ENCODE data around the gene PIEZO2.

- TF ChIP-seq CHD1 (IDR thresholded peaks at IDR 0.05; ENCODE audit: low read depth, low read length) (no peak), CTCF (IDR thresholded peaks at IDR 0.05; ENCODE audit: control extremely low read depth in 1 of 3, insufficient read depth in 1 of 3, low read depth in 1 of 3, low read length in 3 of 3) (no peak)
These were observed 270.7 kb downstream of the PIEZO2 start for GRCh38 chr18:10878703-10879102.
